Fibroblast of skin of right quadriceps (primary cell): ENCODE measurements around the gene FEZ2.
A peak's percentile ranks its signal among the peaks of the same experiment; 100 is the strongest.
"Not testable (repeated sequence)": the region's sequence is repeated elsewhere in the genome, so short reads cannot be mapped to it uniquely, and the experiment has no call there.

Experiments
- DNase-seq: peaks from one replicate; pipeline ENCODE4 v3.0.0-alpha.2; 2013

The FEZ2 gene

GRCh38 chr2:36597532-36598377 lies at the start of gene FEZ2:
Gene FEZ2, minus strand, starts transcription at chr2:36598168. Its CDS starts 26 bp downstream, at chr2:36598142.
- peak; percentile 79 for DNase-seq

GRCh38 chr2:36634981-36635597 lies 37.1 kb upstream of the FEZ2 start:
- DNase-seq, result no peak

- peak; percentile 35 for DNase-seq
Measured at GRCh38 chr2:36633470-36634092, 35.6 kb upstream of the FEZ2 start.

- DNase-seq, result no peak
Measured at GRCh38 chr2:36626756-36627155, 28.8 kb upstream of the FEZ2 start.

GRCh38 chr2:36626071-36626470 lies 28.1 kb upstream of the FEZ2 start:
- no peak for DNase-seq

- no peak for DNase-seq
Measured at GRCh38 chr2:36625304-36625703, 27.3 kb upstream of the FEZ2 start.

- no peak for DNase-seq
Measured at GRCh38 chr2:36620321-36620720, 22.4 kb upstream of the FEZ2 start.

GRCh38 chr2:36618381-36618780 lies 20.4 kb upstream of the FEZ2 start:
- peak; percentile 70 for DNase-seq

- DNase-seq, result no peak
Measured at GRCh38 chr2:36616947-36617346, 19.0 kb upstream of the FEZ2 start.

GRCh38 chr2:36615222-36615621 lies 17.3 kb upstream of the FEZ2 start:
- peak; percentile 80 for DNase-seq

GRCh38 chr2:36613801-36614200 lies 15.8 kb upstream of the FEZ2 start:
- peak; percentile 31 for DNase-seq

GRCh38 chr2:36611316-36611990 lies 13.5 kb upstream of the FEZ2 start:
- no peak for DNase-seq

GRCh38 chr2:36609507-36609906 lies 11.5 kb upstream of the FEZ2 start:
- DNase-seq, result no peak

GRCh38 chr2:36607947-36608346 lies 10.0 kb upstream of the FEZ2 start:
- no peak for DNase-seq

GRCh38 chr2:36606925-36607324 lies 9.0 kb upstream of the FEZ2 start:
- no peak for DNase-seq

- DNase-seq, result no peak
Measured at GRCh38 chr2:36605273-36605672, 7.3 kb upstream of the FEZ2 start.

- DNase-seq, result not testable (repeated sequence)
Measured at GRCh38 chr2:36603629-36604028, 5.7 kb upstream of the FEZ2 start.

GRCh38 chr2:36597003-36597531 lies 901 bp downstream of the FEZ2 start:
- no peak for DNase-seq

GRCh38 chr2:36596397-36596796 lies 1.6 kb downstream of the FEZ2 start:
- DNase-seq, result no peak

GRCh38 chr2:36594849-36595248 lies 3.1 kb downstream of the FEZ2 start:
- no peak for DNase-seq

- no peak for DNase-seq
Measured at GRCh38 chr2:36589230-36589630, 8.7 kb downstream of the FEZ2 start.

- DNase-seq, result no peak
Measured at GRCh38 chr2:36587556-36587955, 10.4 kb downstream of the FEZ2 start.

GRCh38 chr2:36587101-36587500 lies 10.9 kb downstream of the FEZ2 start:
- no peak for DNase-seq
